CD4-positive, alpha-beta T cell (primary cell): ENCODE results near the gene ZNF747. TPM values are rescaled to one million over a fixed set of nuclear protein-coding genes. Genes with fewer than 3 reads are reported as not detected.
"Not testable (repeated sequence)": the region's sequence is repeated elsewhere in the genome, so short reads cannot be mapped to it uniquely, and the experiment has no call there.

ENCODE experiments used
- ATAC-seq: fragments of 200-7000 bp; cut with Tn5 transposase; one replicate; pipeline ENCODE4 v1.10.0; 2022; ENCODE audit warnings: mild to moderate bottlenecking; ENCODE audit not compliant: poor library complexity
- CTCF ChIA-PET: fragments of 350-600 bp; sonication (Branson Sonifier 250); formaldehyde crosslinking; loops from one replicate; lab custom pipeline; 2021; ENCODE audit warnings: antibody characterized with exemption, inconsistent platforms; lab: Charles Lee
- POLR2A ChIA-PET: fragments of 350-600 bp; sonication (Branson Sonifier 250); formaldehyde crosslinking; loops from one replicate; lab custom pipeline; 2021; ENCODE audit warnings: antibody characterized with exemption, inconsistent platforms; lab: Charles Lee
- DNase-seq, 14 experiments: peaks; one replicate each; pipeline ENCODE4 v3.0.0-alpha.2; 2013 to 2020; ENCODE audit warnings: mixed read lengths in 2 of 14
- H3K27ac ChIP-seq, 2 donors: one replicate each; pipeline versions ENCODE4 v1.5.1 to v1.7.0; 2013; ENCODE audit warnings: low read length in 2 of 2, low read depth in 1 of 2, mild to moderate bottlenecking in 1 of 2
- H3K27me3 ChIP-seq, 2 experiments: 1 replicate in 1 of 2; 2 replicates in 1 of 2; pipeline versions ENCODE4 v1.6.1 to v1.7.0; 2013; ENCODE audit warnings: low read length in 2 of 2, control low read depth in 1 of 2, mild to moderate bottlenecking in 1 of 2, moderate library complexity in 1 of 2; ENCODE audit not compliant: insufficient read depth in 2 of 2, control insufficient read depth in 1 of 2
- H3K36me3 ChIP-seq: one replicate; pipeline ENCODE4 v1.6.1; 2013; ENCODE audit warnings: low read length, control low read depth; ENCODE audit not compliant: insufficient read depth
- H3K4me1 ChIP-seq: one replicate; pipeline ENCODE4 v1.6.1; 2013; ENCODE audit warnings: low read length, control low read depth; ENCODE audit not compliant: insufficient read depth
- H3K4me3 ChIP-seq: one replicate; pipeline ENCODE4 v1.5.1; 2013; ENCODE audit warnings: mild to moderate bottlenecking, low read length, moderate library complexity
- H3K9me3 ChIP-seq, 2 experiments: 1 replicate in 1 of 2; 2 replicates in 1 of 2; pipeline versions ENCODE4 v1.6.1 to v1.7.0; 2013; ENCODE audit warnings: low read length in 2 of 2, mild to moderate bottlenecking in 2 of 2, control low read depth in 1 of 2, moderate library complexity in 1 of 2; ENCODE audit not compliant: control insufficient read depth in 1 of 2, insufficient read depth in 1 of 2
- H3K27ac Mint-ChIP-seq: one replicate; pipeline ENCODE4 v1.8.0; 2020; ENCODE audit warnings: mixed read lengths
- H3K27me3 Mint-ChIP-seq: one replicate; pipeline ENCODE4 v1.8.0; 2021; ENCODE audit warnings: mixed read lengths
- H3K36me3 Mint-ChIP-seq: one replicate; pipeline ENCODE4 v1.8.0; 2021; ENCODE audit warnings: low read depth, mixed read lengths
- H3K4me1 Mint-ChIP-seq: one replicate; pipeline ENCODE4 v1.8.0; 2021; ENCODE audit warnings: low read depth, mixed read lengths
- H3K4me3 Mint-ChIP-seq: one replicate; pipeline ENCODE4 v1.8.0; 2020; ENCODE audit warnings: mild to moderate bottlenecking, mixed read lengths
- H3K9me3 Mint-ChIP-seq: one replicate; pipeline ENCODE4 v1.8.0; 2020; ENCODE audit warnings: mixed read lengths
- intact Hi-C, 2 experiments: fragments of 100-400 bp; cut with DNase I in 1 of 2; cut with micrococcal nuclease in 1 of 2; formaldehyde crosslinking; loops; one replicate each; pipeline versions ENCODE4 v1.15.1 to v1.9.0; 2023 to 2025; cut with DNase I, micrococcal nuclease
- total RNA-seq, 174 experiments: library from RNA in 2 of 174; stranded (reverse) in 2 of 174; gene quantifications; one replicate each; pipeline ENCODE4 v1.2.3 and lab custom pipeline; 2021 to 2026
- TF ChIP-seq, protein P1 (sequence below): fragments of 200-600 bp; IDR thresholded peaks from one replicate; pipeline ENCODE4 v1.8.0; 2022; ENCODE audit warnings: antibody characterized with exemption, mild to moderate bottlenecking

ZNF747 gene
- total RNA-seq, 2 experiments from 2014 or later: 6.3 to 6.7 TPM

- Mint-ChIP-seq H3K27ac (no peak overlapping the region), H3K4me1 (peaks cover 19% of the 10 kb centered on the region)
Measured at GRCh38 chr16:30523768-30524574, 10.7 kb downstream of the ZNF747 start.

GRCh38 chr16:30522702-30523463, 11.8 kb downstream of the ZNF747 start:
- H3K36me3 Mint-ChIP-seq: peaks cover 44% of the 10 kb centered on the region

More at GRCh38 chr16:30523768-30524574, 10.7 kb downstream of the ZNF747 start:
- ChIA-PET POLR2A (interaction anchor here (1.0 to 4.0 kb wide), 7 partner anchors 11 to 107 kb away, joined by 3 to 22 read pairs (median 5); partner anchors contain the start of genes DCTPP1, ZNF688 and ZNF747), CTCF (no interaction called here)
- no peaks in the 10 kb centered on the region for H3K9me3 ChIP-seq
- Mint-ChIP-seq H3K27me3 (no peaks in the 10 kb centered on the region), H3K4me3 (peak overlapping the region; percentile 45), H3K36me3 (peaks cover 33% of the 10 kb centered on the region), H3K9me3 (no peaks in the 10 kb centered on the region)
- intact Hi-C loops: no loop called here
- no peak overlapping the region for H3K4me3 ChIP-seq
- DNase-seq (peak in 1 of 14 experiments; percentile 26), ATAC-seq (no peak)
- peaks cover 31% of the 10 kb centered on the region for H3K4me1 ChIP-seq
- no peaks in the 10 kb centered on the region for H3K27me3 ChIP-seq
- H3K36me3 ChIP-seq: peaks cover 30% of the 10 kb centered on the region
- H3K27ac ChIP-seq: no peak overlapping the region
- TF ChIP-seq, protein P1, sequence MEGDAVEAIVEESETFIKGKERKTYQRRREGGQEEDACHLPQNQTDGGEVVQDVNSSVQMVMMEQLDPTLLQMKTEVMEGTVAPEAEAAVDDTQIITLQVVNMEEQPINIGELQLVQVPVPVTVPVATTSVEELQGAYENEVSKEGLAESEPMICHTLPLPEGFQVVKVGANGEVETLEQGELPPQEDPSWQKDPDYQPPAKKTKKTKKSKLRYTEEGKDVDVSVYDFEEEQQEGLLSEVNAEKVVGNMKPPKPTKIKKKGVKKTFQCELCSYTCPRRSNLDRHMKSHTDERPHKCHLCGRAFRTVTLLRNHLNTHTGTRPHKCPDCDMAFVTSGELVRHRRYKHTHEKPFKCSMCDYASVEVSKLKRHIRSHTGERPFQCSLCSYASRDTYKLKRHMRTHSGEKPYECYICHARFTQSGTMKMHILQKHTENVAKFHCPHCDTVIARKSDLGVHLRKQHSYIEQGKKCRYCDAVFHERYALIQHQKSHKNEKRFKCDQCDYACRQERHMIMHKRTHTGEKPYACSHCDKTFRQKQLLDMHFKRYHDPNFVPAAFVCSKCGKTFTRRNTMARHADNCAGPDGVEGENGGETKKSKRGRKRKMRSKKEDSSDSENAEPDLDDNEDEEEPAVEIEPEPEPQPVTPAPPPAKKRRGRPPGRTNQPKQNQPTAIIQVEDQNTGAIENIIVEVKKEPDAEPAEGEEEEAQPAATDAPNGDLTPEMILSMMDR: no peak

GRCh38 chr16:30521873-30522641, 12.6 kb downstream of the ZNF747 start:
- H3K4me1 Mint-ChIP-seq: peaks cover 4% of the 10 kb centered on the region
- intact Hi-C loops: no loop called here
- no peaks in the 10 kb centered on the region for H3K9me3 ChIP-seq
- H3K4me1 ChIP-seq: peaks cover 17% of the 10 kb centered on the region
- no peaks in the 10 kb centered on the region for H3K27me3 ChIP-seq
- H3K27me3 Mint-ChIP-seq: no peaks in the 10 kb centered on the region
- H3K27ac Mint-ChIP-seq: peak overlapping the region; percentile 22
- H3K36me3 Mint-ChIP-seq: peaks cover 52% of the 10 kb centered on the region
- peaks cover 48% of the 10 kb centered on the region for H3K36me3 ChIP-seq
- ATAC-seq: no peak
- TF ChIP-seq, protein P1: no peak
- H3K27ac ChIP-seq: no peak overlapping the region
- no peak overlapping the region for H3K4me3 Mint-ChIP-seq
- no peak for DNase-seq
- ChIA-PET CTCF (no interaction called here), POLR2A (interaction anchor here (0.6 to 4.0 kb wide), 5 partner anchors 13 to 92 kb away, joined by 3 to 22 read pairs (median 3); partner anchors contain the start of genes DCTPP1 and ZNF747)
- no peak overlapping the region for H3K4me3 ChIP-seq
- no peaks in the 10 kb centered on the region for H3K9me3 Mint-ChIP-seq

More at GRCh38 chr16:30522702-30523463, 11.8 kb downstream of the ZNF747 start:
- H3K27me3 Mint-ChIP-seq, H3K27ac ChIP-seq, H3K9me3 Mint-ChIP-seq, ATAC-seq, H3K4me3 Mint-ChIP-seq, DNase-seq, H3K4me3 ChIP-seq, intact Hi-C loops, H3K9me3 ChIP-seq, H3K27me3 ChIP-seq: not testable (repeated sequence)
- peaks cover 40% of the 10 kb centered on the region for H3K36me3 ChIP-seq
- H3K4me1 ChIP-seq: peaks cover 25% of the 10 kb centered on the region
- POLR2A ChIA-PET: interaction anchor here (1.0 to 4.0 kb wide), 4 partner anchors 12 to 93 kb away, joined by 3 to 22 read pairs (median 3); partner anchors contain the start of genes DCTPP1 and ZNF747
- Mint-ChIP-seq H3K27ac (peak overlapping the region; percentile 22), H3K4me1 (peaks cover 11% of the 10 kb centered on the region)
- CTCF ChIA-PET: interaction anchor here (0.6 kb wide), 1 partner anchor 26 kb away, joined by 3 read pairs; no protein-coding TSS in a partner anchor
